SK-N-SH treated with all-trans-retinoic acid at 6 μM for 48 hours (cell line): ENCODE measurements around the gene GBGT1.

Experiments used
- ATAC-seq: fragments of 200-7000 bp; cut with Tn5 transposase; 3 replicates; pipeline ENCODE4 v1.9.1; 2020; ENCODE audit warnings: mild to moderate bottlenecking, moderate library complexity
- ARNTL ChIP-seq: fragments of 450-650 bp; formaldehyde crosslinking; IDR thresholded peaks from 2 replicates; pipeline ENCODE4 v1.5.0; 2020; ENCODE audit warnings: low read depth, mild to moderate bottlenecking, moderate library complexity, borderline replicate concordance
- BACH2 ChIP-seq: fragments of 250-450 bp; sonication (Bioruptor Pico); IDR thresholded peaks from 2 replicates; pipeline ENCODE4 v1.9.0; 2021; ENCODE audit warnings: mild to moderate bottlenecking, borderline replicate concordance
- ESRRG ChIP-seq: fragments of 250-450 bp; sonication (Bioruptor Pico); IDR thresholded peaks from 2 replicates; pipeline ENCODE4 v1.6.1; 2021; ENCODE audit warnings: mild to moderate bottlenecking
- GLIS3 ChIP-seq: fragments of 250-450 bp; sonication (Bioruptor Pico); IDR thresholded peaks from 2 replicates; pipeline ENCODE4 v1.5.0; 2020; ENCODE audit warnings: mild to moderate bottlenecking, moderate library complexity
- ISL1 ChIP-seq: fragments of 250-450 bp; sonication (Bioruptor Pico); IDR thresholded peaks from 2 replicates; pipeline ENCODE4 v2.1.2; 2022; ENCODE audit warnings: mild to moderate bottlenecking, moderate library complexity
- OSR1 ChIP-seq: fragments of 250-450 bp; sonication (Bioruptor Pico); IDR thresholded peaks from 2 replicates; pipeline ENCODE4 v1.8.0; 2022; ENCODE audit warnings: moderate library complexity, mild to moderate bottlenecking, inconsistent platforms
- SNAI2 ChIP-seq: fragments of 250-450 bp; sonication (Bioruptor Pico); IDR thresholded peaks from 2 replicates; pipeline ENCODE4 v1.5.0; 2020; ENCODE audit warnings: mild to moderate bottlenecking, moderate library complexity
- TCF4 ChIP-seq: fragments of 250-450 bp; sonication (Bioruptor Pico); IDR thresholded peaks from 2 replicates; pipeline ENCODE4 v1.8.0; 2021; ENCODE audit warnings: mild to moderate bottlenecking, moderate library complexity, borderline replicate concordance
- TSHZ2 ChIP-seq: fragments of 250-450 bp; sonication (Bioruptor Pico); IDR thresholded peaks from 2 replicates; pipeline ENCODE4 v1.5.0; 2020; ENCODE audit warnings: mild to moderate bottlenecking, moderate library complexity
- ZFP3 ChIP-seq: fragments of 250-450 bp; sonication (Bioruptor Pico); IDR thresholded peaks from 2 replicates; pipeline ENCODE4 v1.5.0; 2020; ENCODE audit warnings: mild to moderate bottlenecking, moderate library complexity
- ZNF70 ChIP-seq: fragments of 450-650 bp; formaldehyde crosslinking; IDR thresholded peaks from 2 replicates; pipeline ENCODE4 v1.5.0; 2020; ENCODE audit warnings: mild to moderate bottlenecking, moderate library complexity
- ZNF8 ChIP-seq: fragments of 450-650 bp; formaldehyde crosslinking; IDR thresholded peaks from 2 replicates; pipeline ENCODE4 v1.5.0; 2020; ENCODE audit warnings: mild to moderate bottlenecking, moderate library complexity
- TF ChIP-seq, protein P1 (sequence below): fragments of 250-450 bp; sonication (Bioruptor Pico); IDR thresholded peaks from 2 replicates; pipeline ENCODE4 v1.8.0; 2021; ENCODE audit warnings: low read depth, mild to moderate bottlenecking, moderate library complexity, borderline replicate concordance
- TF ChIP-seq, protein P2 (sequence below): fragments of 250-450 bp; sonication (Bioruptor Pico); IDR thresholded peaks from 2 replicates; pipeline ENCODE4 v1.8.0; 2020; ENCODE audit warnings: mild to moderate bottlenecking, moderate library complexity, borderline replicate concordance
- TF ChIP-seq, protein P3 (sequence below): fragments of 250-450 bp; sonication (Bioruptor Pico); IDR thresholded peaks from 2 replicates; pipeline ENCODE4 v1.5.1; 2020; ENCODE audit warnings: low read depth, mild to moderate bottlenecking, moderate library complexity

Gene GBGT1

GRCh38 chr9:133125941-133126696 is 37.6 kb downstream of the GBGT1 start:
- ATAC-seq = no peak
- no peak for TF ChIP-seq BACH2
- TF ChIP-seq ARNTL (CRISPR knock-in tag) = no peak
- TF ChIP-seq TCF4 (CRISPR knock-in tag) = no peak
- TF ChIP-seq ZFP3 = no peak
- TF ChIP-seq TSHZ2 (CRISPR knock-in tag) = no peak
- no peak for TF ChIP-seq OSR1 (CRISPR knock-in tag)
- no peak for TF ChIP-seq SNAI2 (CRISPR knock-in tag)
- no peak for TF ChIP-seq ZNF70 (CRISPR knock-in tag)
- TF ChIP-seq, protein P1, sequence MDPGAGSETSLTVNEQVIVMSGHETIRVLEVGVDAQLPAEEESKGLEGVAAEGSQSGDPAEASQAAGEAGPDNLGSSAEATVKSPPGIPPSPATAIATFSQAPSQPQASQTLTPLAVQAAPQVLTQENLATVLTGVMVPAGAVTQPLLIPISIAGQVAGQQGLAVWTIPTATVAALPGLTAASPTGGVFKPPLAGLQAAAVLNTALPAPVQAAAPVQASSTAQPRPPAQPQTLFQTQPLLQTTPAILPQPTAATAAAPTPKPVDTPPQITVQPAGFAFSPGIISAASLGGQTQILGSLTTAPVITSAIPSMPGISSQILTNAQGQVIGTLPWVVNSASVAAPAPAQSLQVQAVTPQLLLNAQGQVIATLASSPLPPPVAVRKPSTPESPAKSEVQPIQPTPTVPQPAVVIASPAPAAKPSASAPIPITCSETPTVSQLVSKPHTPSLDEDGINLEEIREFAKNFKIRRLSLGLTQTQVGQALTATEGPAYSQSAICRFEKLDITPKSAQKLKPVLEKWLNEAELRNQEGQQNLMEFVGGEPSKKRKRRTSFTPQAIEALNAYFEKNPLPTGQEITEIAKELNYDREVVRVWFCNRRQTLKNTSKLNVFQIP = no peak
- no peak for TF ChIP-seq ISL1 (CRISPR knock-in tag)
- TF ChIP-seq ESRRG (CRISPR knock-in tag) = no peak
- no peak for TF ChIP-seq GLIS3
- TF ChIP-seq, protein P2, sequence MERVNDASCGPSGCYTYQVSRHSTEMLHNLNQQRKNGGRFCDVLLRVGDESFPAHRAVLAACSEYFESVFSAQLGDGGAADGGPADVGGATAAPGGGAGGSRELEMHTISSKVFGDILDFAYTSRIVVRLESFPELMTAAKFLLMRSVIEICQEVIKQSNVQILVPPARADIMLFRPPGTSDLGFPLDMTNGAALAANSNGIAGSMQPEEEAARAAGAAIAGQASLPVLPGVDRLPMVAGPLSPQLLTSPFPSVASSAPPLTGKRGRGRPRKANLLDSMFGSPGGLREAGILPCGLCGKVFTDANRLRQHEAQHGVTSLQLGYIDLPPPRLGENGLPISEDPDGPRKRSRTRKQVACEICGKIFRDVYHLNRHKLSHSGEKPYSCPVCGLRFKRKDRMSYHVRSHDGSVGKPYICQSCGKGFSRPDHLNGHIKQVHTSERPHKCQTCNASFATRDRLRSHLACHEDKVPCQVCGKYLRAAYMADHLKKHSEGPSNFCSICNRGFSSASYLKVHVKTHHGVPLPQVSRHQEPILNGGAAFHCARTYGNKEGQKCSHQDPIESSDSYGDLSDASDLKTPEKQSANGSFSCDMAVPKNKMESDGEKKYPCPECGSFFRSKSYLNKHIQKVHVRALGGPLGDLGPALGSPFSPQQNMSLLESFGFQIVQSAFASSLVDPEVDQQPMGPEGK (CRISPR knock-in tag) = no peak

- TF ChIP-seq, protein P3, sequence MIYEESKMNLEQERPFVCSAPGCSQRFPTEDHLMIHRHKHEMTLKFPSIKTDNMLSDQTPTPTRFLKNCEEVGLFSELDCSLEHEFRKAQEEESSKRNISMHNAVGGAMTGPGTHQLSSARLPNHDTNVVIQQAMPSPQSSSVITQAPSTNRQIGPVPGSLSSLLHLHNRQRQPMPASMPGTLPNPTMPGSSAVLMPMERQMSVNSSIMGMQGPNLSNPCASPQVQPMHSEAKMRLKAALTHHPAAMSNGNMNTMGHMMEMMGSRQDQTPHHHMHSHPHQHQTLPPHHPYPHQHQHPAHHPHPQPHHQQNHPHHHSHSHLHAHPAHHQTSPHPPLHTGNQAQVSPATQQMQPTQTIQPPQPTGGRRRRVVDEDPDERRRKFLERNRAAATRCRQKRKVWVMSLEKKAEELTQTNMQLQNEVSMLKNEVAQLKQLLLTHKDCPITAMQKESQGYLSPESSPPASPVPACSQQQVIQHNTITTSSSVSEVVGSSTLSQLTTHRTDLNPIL (CRISPR knock-in tag) = no peak
- no peak for TF ChIP-seq ZNF8 (CRISPR knock-in tag)
- no peak for ATAC-seq
Measured at GRCh38 chr9:133124907-133125275, 38.8 kb downstream of the GBGT1 start.

- no peak for ATAC-seq
- TF ChIP-seq, protein P2 (CRISPR knock-in tag) = no peak
- no peak for TF ChIP-seq ZFP3
Measured at GRCh38 chr9:133124123-133124906, 39.4 kb downstream of the GBGT1 start.

- TF ChIP-seq OSR1 (CRISPR knock-in tag) = no peak
- TF ChIP-seq TSHZ2 (CRISPR knock-in tag) = 0 out of 2 replicates have a peak, but pooled peaks have one; percentile 45
- 0 out of 2 replicates have a peak, but pooled peaks have one; percentile 30 for TF ChIP-seq ZFP3
- ATAC-seq = no peak; the same call in 2 of the 3 replicates
Measured at GRCh38 chr9:133122935-133123611, 40.6 kb downstream of the GBGT1 start.
